Measurements from ENCODE around the gene CSNK1A1.

CSNK1A1 gene

DNA sequence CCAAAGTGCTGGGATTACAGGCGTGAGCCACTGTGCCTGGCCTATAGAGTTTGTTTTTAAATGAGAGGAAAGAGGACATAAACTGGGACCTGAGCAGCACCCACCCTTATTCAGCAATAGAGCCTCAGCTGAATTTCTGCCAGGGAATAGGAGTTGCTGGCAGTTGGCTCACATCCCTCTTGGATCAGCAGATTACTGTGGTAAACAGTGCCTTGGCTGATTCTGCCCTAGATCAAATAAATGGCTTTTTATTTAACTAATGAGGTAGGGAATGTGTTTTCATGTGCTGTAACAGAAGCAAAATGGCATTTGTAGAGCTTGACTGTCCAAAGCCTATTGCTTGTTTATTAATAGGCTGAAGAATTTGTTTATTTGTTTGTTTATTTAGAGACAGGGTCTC, 32.2 kb upstream of the CSNK1A1 start:
- Histone ChIP-seq H3K79me2 (ENCODE audit: insufficient read depth, low read length) (no peaks in the 10 kb centered on the region), H3K27me3 (ENCODE audit: insufficient read depth, low read length, poor library complexity, severe bottlenecking) (no peaks in the 10 kb centered on the region), H3K9me2 (replicated peaks; ENCODE audit: low read depth, low read length) (no peaks in the 10 kb centered on the region), H3K9me3 (ENCODE audit: insufficient read depth, low read depth, low read length) (no peaks in the 10 kb centered on the region), H3K36me3 (ENCODE audit: insufficient read depth, low read length) (no peaks in the 10 kb centered on the region), H3K9ac (ENCODE audit: low read depth, low read length, poor library complexity, severe bottlenecking) (no peak overlapping the region), H3K4me2 (ENCODE audit: low read depth, low read length, poor library complexity, severe bottlenecking) (no peak overlapping the region), H4K20me1 (ENCODE audit: insufficient read depth, low read length, poor library complexity, severe bottlenecking) (no peaks in the 10 kb centered on the region), H3K4me3 (ENCODE audit: low read length, poor library complexity, severe bottlenecking) (no peak overlapping the region), H3K4me1 (ENCODE audit: insufficient read depth, low read length, poor library complexity, severe bottlenecking) (no peaks in the 10 kb centered on the region), H2AFZ (ENCODE audit: low read length) (no peak overlapping the region), H3F3A (ENCODE audit: low read depth) (no peaks in the 10 kb centered on the region)
- TF ChIP-seq, protein P1, sequence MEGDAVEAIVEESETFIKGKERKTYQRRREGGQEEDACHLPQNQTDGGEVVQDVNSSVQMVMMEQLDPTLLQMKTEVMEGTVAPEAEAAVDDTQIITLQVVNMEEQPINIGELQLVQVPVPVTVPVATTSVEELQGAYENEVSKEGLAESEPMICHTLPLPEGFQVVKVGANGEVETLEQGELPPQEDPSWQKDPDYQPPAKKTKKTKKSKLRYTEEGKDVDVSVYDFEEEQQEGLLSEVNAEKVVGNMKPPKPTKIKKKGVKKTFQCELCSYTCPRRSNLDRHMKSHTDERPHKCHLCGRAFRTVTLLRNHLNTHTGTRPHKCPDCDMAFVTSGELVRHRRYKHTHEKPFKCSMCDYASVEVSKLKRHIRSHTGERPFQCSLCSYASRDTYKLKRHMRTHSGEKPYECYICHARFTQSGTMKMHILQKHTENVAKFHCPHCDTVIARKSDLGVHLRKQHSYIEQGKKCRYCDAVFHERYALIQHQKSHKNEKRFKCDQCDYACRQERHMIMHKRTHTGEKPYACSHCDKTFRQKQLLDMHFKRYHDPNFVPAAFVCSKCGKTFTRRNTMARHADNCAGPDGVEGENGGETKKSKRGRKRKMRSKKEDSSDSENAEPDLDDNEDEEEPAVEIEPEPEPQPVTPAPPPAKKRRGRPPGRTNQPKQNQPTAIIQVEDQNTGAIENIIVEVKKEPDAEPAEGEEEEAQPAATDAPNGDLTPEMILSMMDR (conservative IDR thresholded peaks at IDR 0.05; ENCODE audit: low read length): no peak
- no peak for TF ChIP-seq EZH2phosphoT487 (IDR thresholded peaks at IDR 0.05; ENCODE audit: borderline replicate concordance)

DNA sequence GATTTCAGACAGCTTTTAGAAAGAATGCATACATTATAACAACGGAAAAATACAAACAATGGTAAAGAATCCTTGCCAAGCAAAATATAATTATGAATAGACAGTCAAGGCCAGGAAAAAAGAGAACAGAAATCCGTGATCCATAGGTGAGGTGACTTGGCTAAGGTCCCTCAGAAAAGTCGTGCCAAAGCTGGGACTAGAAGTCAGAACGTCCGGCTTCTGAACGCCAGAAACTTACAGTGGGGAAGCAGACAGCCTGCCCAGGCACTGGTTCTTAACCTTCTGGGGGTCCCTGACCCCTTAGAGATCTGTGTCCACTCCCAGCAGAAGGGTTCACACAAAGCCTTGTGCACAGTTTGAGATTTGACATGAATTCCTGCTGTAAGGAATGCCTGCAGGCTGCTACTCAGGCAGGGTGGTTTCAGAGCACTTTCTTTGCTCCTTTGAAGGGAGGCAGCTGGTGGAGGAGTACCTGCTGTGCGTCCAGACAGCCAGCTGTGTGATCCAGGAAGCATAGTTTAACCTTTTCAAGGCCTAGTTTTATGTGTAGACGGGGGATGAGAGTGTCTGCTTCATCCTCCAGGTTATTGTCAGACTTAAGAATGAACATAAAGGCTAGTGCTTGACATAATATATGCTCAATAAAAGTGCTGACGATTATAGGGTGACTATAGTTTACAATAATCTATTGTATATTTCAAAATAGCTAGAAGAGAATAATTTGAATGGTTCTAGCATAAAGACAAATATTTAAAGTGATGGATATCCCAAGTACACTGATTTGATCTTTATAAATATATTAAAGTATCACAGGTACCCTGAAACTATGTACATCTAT, 30.9 kb upstream of the CSNK1A1 start:
- Histone ChIP-seq H3K4me1 (ENCODE audit: insufficient read depth, low read length, poor library complexity, severe bottlenecking) (no peaks in the 10 kb centered on the region), H3K9me2 (replicated peaks; ENCODE audit: low read depth, low read length) (no peaks in the 10 kb centered on the region)

DNA sequence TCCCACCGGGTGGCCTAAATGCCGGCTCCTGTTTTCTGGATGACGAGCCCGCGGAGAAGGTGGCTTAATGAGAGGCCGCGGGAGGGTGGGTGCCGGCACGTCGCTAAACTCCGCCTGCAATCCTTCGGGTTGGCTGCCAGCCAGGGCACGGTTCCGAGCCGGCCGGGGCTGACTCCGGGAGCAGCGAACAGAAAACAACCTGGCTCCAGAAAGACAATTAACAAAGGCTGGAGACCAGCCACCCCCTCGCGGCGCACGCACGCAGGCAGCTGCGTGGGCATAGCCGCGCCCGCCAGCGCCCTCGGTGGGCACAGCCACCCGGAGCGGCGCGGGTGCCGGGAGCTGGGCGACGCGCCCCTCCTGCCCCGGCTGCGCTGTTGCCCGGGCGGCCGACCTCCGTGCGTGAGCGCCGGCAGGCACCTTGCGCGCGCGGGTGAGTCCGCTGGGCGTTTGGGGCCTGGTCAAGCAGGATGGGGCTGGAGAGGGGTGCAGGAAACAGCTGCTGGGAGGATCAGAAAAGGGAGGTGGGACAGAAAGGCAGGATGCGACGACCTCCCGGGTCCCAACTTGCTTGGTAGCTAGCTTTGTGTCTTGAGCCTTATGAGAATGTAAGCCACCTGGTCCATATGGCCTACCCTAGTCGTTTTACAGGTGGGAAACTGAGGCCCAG, 30.1 kb upstream of the CSNK1A1 start, which contains the start of gene ARHGEF37:
TSS of gene ARHGEF37 (plus strand) at position 307 of the 670 bp plus-strand sequence. CDS start 16,272 bp downstream, outside the sequence.
- TF ChIP-seq EZH2phosphoT487 (IDR thresholded peaks at IDR 0.05; ENCODE audit: borderline replicate concordance): no peak
- TF ChIP-seq, protein P1 (conservative IDR thresholded peaks at IDR 0.05; ENCODE audit: low read length): no peak
- Histone ChIP-seq H3K9ac (ENCODE audit: low read depth, low read length, poor library complexity, severe bottlenecking) (no peak within 1 kb of the TSS), H4K20me1 (ENCODE audit: insufficient read depth, low read length, poor library complexity, severe bottlenecking) (no peaks in the 10 kb centered on the region), H3K4me2 (ENCODE audit: low read depth, low read length, poor library complexity, severe bottlenecking) (no peak within 1 kb of the TSS), H2AFZ (ENCODE audit: low read length) (no peak within 1 kb of the TSS), H3K9me2 (replicated peaks; ENCODE audit: low read depth, low read length) (no peaks in the 10 kb centered on the region), H3K27me3 (ENCODE audit: insufficient read depth, low read length, poor library complexity, severe bottlenecking) (no peaks in the 10 kb centered on the region), H3F3A (ENCODE audit: low read depth) (no peaks in the 10 kb centered on the region), H3K9me3 (ENCODE audit: insufficient read depth, low read depth, low read length) (no peaks in the 10 kb centered on the region), H3K36me3 (ENCODE audit: insufficient read depth, low read length) (no peaks in the 10 kb centered on the region), H3K4me3 (ENCODE audit: low read length, poor library complexity, severe bottlenecking) (peak within 1 kb of the TSS; percentile 13), H3K79me2 (ENCODE audit: insufficient read depth, low read length) (no peaks in the 10 kb centered on the region), H3K4me1 (ENCODE audit: insufficient read depth, low read length, poor library complexity, severe bottlenecking) (peaks cover under 1% of the 10 kb centered on the region)

More for the DNA sequence above, 30.9 kb upstream of the CSNK1A1 start:
- no peak overlapping the region for H3K4me3 ChIP-seq (ENCODE audit: low read length, poor library complexity, severe bottlenecking)
- no peaks in the 10 kb centered on the region for H3K36me3 ChIP-seq (ENCODE audit: insufficient read depth, low read length)
- no peak overlapping the region for H3K4me2 ChIP-seq (ENCODE audit: low read depth, low read length, poor library complexity, severe bottlenecking)
- H3K9me3 ChIP-seq (ENCODE audit: insufficient read depth, low read depth, low read length): no peaks in the 10 kb centered on the region
- H4K20me1 ChIP-seq (ENCODE audit: insufficient read depth, low read length, poor library complexity, severe bottlenecking): no peaks in the 10 kb centered on the region
- no peak overlapping the region for H3K9ac ChIP-seq (ENCODE audit: low read depth, low read length, poor library complexity, severe bottlenecking)
- H3K79me2 ChIP-seq (ENCODE audit: insufficient read depth, low read length): no peaks in the 10 kb centered on the region
- no peaks in the 10 kb centered on the region for H3F3A ChIP-seq (ENCODE audit: low read depth)
- H2AFZ ChIP-seq (ENCODE audit: low read length): no peak overlapping the region
- H3K27me3 ChIP-seq (ENCODE audit: insufficient read depth, low read length, poor library complexity, severe bottlenecking): no peaks in the 10 kb centered on the region
- no peak for TF ChIP-seq EZH2phosphoT487 (IDR thresholded peaks at IDR 0.05; ENCODE audit: borderline replicate concordance)
- TF ChIP-seq, protein P1 (conservative IDR thresholded peaks at IDR 0.05; ENCODE audit: low read length): no peak

All from Loucy (cell line).